ENCODE results near the gene MAP2K6.

The MAP2K6 gene

GRCh38 chr17:69539781-69540319 lies 125.4 kb downstream of the MAP2K6 start:
- DNase-seq, result no peak

DNA sequence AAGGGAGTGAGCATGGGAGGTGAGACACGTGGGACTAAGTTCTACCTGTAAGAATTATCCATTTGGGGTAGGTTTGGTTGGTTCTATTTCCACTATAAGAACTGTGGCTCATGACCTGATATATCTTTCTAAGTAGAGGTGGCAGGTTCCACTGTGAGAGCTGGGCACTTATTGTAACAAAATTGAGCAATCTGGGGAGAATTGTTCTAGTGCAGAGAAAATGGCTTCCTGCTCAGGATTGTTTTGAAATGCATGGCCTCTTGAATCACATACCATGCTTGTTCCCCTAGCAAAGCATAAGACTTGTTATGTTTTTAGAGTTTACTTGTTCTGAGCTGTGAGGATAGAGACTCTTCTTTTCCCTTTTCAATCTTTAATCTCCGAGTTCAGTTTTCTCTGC lies 125.9 kb downstream of the MAP2K6 start:
- no peak for DNase-seq

- no peak for DNase-seq
Observed at GRCh38 chr17:69547230-69547629, 132.7 kb downstream of the MAP2K6 start.

DNA sequence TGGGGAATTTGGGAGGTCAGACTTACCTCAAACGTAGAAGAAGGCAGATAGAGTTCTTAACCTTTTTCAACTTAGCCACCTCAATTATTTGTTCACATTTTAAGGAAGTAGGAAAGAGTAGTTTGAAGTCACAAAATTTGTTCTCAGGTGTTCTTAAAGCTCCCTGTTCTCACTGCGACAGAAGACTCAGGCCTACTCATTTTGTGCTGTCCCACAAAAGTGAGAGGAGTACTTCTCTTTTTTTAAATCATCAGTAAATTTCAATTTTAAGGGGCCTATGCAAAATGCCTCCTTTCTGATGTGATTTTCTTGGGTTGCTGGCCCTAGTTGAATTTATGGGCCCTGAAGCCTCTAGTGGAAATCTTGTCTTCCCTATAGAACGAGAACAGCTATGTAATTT lies 133.4 kb downstream of the MAP2K6 start:
- no peak for DNase-seq

DNA sequence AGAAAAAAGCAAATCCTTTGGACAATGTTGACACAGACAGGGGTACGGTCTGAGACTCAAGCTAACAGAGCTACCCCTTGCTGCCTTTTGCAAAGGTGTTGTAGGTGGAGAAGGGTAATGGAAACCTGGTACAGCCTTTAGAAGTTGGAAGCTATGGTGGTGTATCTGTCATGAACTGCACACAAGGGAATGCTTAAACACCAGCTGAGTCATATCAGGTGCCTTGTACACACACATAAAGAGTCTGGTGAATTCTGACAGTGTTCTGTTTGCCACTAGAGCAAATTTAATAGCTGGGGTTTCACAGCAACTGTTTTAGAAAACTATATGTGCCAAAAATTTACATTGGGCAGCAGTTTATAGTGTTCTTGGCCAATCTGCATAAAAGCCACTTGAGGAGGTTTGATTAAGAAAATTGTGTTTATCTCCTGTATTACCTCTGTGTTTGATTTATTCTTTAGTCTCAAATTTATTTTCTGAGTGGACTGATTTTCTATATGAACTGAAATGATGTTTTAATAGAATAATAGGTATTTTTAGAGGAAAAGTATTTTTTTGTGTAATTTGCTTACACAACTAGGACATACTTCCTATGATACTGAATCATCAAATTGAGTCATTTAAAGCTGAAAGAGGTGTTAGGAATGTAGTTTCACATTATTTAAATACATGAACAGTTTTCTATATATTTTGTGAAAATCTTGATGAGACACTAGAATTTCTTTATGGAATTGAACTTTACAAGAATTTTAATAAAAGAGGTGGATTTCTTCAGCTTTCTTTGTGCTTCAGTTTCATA lies 136.9 kb downstream of the MAP2K6 start:
- DNase-seq, result no peak

- DNase-seq, result no peak
Observed at GRCh38 chr17:69552986-69553667, 138.6 kb downstream of the MAP2K6 start.

- DNase-seq, result no peak
Observed at GRCh38 chr17:69555056-69555455, 140.6 kb downstream of the MAP2K6 start.

GRCh38 chr17:69557339-69557738 lies 142.8 kb downstream of the MAP2K6 start:
- DNase-seq, result no peak

- DNase-seq, result no peak
Observed at GRCh38 chr17:69558796-69559195, 144.3 kb downstream of the MAP2K6 start.

DNA sequence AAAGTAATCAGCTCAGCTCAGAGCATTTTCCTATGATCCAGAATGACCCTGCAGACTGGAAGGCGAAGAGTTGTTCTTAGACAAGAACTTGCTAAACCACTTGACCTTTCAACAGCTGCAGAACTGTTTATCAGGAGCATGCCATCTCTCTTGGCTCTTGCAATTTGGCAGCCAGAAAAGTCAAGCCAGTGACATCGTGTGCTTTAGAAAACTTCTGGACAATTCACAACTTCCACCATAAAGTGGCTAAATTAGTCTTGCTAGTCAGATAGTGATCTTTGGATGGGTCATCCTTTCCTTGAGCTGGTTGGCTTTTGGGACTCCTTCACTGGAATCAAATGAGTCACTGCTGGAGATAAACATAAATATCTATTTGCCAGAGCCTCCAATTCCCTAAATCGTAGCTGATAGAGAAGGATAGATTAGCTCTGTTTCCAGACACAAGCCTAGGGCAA lies 146.5 kb downstream of the MAP2K6 start:
- DNase-seq, result no peak

- no peak for DNase-seq
Observed at GRCh38 chr17:69561462-69561861, 147.0 kb downstream of the MAP2K6 start.

- no peak for DNase-seq
Observed at GRCh38 chr17:69565447-69565846, 150.9 kb downstream of the MAP2K6 start.

GRCh38 chr17:69567130-69567529 lies 152.6 kb downstream of the MAP2K6 start:
- DNase-seq, result peak; percentile 29

DNA sequence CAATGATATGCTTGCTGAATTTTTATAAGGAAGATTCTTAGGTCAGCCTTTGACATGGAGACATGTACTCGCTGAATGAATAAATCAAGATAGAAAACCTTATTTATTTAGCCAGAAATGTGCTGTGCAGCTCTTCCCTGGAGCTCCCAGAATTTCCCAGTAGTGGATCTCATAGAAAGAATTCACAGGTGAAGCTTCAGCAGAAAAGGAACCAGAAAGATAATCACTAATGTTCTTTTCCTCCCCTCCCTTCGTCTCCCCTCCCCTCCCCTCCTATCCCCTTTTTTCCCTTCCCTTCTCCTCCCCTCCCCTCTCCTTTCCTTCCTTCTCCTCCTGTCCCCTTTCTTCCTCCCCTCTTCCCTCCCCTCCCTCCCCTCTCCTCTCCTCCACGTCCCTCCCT lies 158.2 kb downstream of the MAP2K6 start:
- DNase-seq, result no peak

DNA sequence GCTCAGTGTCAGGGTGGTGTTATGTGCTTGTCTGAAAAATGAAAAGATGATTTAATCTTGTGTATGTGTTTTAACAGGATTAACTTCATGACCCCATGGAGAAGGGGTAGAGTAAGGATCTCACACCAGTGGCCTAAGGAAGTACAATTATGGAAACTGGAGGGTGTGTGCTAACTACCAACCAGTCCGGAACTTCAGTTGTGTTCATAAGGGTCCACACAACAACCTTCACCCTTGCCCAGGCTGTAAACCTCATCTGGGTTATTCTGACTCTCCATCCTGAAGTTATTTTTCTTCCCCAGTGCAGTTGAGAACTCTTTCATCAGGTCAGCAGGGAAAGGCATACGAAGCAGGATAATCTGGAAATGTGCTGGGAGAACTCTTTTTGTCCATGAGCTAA lies 158.9 kb downstream of the MAP2K6 start:
- no peak for DNase-seq

DNA sequence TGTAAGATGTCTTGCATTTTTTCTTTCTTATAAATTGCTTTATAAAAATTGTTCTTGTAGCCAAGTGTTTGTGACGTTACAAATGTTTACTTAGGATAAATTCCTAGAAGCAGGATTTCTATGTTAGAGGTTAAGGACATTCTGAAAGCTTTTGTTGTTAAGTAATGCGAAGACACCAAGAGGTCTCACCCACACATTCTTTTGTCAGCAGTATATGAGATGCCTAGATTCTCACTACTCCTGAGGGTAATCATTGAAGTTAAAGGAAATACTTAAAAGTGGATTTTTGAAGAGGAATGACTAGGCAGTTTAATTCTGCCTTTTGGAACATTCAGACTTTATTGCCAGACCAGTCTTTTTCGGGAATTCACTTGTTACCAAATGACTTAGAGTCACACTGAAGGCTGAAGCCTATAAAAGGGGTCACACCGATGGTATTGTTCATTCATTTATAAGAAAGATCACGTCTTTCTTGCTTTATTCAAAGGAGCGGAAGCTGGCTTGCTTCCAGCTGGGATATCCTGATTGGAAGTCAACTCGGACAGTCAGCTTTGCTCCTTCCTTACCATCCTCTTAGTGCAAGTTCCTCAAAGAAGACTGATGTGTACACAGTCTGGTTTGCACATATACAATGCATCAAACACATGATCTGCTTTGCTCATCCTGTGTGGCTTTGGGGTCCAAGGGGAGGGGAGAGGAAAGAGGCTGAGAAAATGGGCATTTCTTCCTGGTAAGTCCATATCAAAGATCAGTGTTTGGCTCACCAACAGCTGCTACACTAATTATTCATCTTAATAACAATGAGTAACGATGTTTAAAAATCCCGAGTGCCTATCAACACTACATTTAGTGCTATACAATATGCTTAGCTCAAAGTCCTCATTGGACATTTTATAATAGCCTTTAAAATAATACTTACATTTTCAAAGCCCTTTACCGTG lies 160.0 kb downstream of the MAP2K6 start:
- DNase-seq, result no peak

- peak; percentile 19 for DNase-seq
Observed at GRCh38 chr17:69575346-69575761, 160.9 kb downstream of the MAP2K6 start.

GRCh38 chr17:69577098-69577497 lies 162.6 kb downstream of the MAP2K6 start:
- DNase-seq, result no peak

DNA sequence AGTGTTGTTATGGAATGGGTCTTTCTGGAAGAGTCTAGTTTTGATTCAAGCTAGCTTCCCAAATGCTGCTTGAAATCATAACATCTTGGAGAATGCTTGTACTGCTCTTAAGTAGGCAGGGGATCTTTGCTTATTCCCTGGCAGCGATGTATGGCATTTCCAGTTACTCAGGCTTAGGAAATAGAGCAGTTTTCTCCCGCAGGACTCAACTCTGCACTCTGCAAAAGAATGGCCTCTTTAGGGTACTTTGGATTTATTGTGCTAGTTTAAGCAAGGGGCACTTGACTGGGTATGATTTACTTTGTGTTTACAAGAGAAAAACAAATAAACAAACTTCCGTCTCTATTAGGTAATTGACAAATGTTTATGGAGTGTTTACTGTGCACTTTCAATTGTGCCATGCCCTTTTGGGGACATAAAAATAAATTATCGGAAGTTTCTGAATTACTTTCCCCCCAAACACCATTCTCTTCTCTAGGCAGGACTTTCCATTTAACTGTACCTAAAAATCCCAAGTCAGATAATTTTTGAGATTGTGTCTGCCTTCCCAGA lies 164.0 kb downstream of the MAP2K6 start:
- DNase-seq, result no peak

- no peak for DNase-seq
Observed at GRCh38 chr17:69579961-69580677, 165.6 kb downstream of the MAP2K6 start.

GRCh38 chr17:69581061-69581961 lies 166.8 kb downstream of the MAP2K6 start:
- DNase-seq, result peak; percentile 36

Measured in right hindlimb (tissue), 1 donor.